Measurements from ENCODE around the gene RHBDF2. TPM values are rescaled to one million over a fixed set of nuclear protein-coding genes. Genes with fewer than 3 reads are reported as not detected.
"Not testable (repeated sequence)": the region's sequence is repeated elsewhere in the genome, so short reads cannot be mapped to it uniquely, and the experiment has no call there.

The RHBDF2 gene
- total RNA-seq, 5 donors from 2014 or later (not counting 1 experiment from before 2014, with no cell fraction given) = 35.2 to 99.0 (median 74.0) TPM

DNA sequence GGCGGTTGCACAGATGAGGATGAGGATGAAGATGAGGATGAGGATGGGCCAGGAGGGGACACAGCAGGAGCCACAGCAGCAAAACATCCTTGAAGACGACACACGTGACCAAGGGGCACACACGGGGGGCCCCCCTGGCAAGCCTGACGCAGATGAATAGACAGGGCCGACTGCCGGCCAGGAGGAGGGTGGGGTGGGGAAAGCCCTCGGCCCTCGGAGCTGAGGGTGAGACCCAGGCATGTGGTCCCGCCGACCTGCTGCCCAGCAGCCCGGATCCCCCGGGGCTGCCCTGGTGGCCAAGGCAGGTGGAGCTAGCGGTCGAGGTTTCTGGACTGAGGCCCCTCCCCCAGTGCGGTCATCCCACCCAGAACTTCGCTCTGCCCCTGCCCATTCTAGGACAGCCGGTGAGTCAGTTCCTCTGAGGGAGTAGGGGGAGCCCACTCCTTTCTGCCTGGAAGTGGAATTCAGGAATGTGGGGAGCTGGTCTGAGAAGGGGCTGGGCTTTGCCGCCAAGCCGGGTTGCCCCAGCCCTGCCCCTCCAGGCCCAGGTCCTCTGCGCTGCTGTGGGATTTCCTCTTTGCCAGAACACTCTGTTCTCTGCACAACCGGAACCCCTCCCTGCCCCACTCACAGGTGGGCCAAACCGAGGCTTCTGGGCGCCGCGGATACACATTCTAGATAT lies 26.3 kb upstream of the RHBDF2 start:
- ChIA-PET POLR2A (no interaction called here), CTCF (interaction anchor here (0.9 to 1.6 kb wide), 2 partner anchors 17 to 186 kb away, joined by 3 to 5 read pairs; no protein-coding TSS in a partner anchor)
- H3K36me3 Mint-ChIP-seq = no peaks in the 10 kb centered on the region
- peak overlapping the region; percentile 46 to 68 (median 50) for H3K4me3 Mint-ChIP-seq
- peaks cover 32 to 48% (median 35%) of the 10 kb centered on the region in 3 donors for H3K4me1 Mint-ChIP-seq
- 59% methylated on average over 13 of the region's 26 CpGs for WGBS (ENCODE audit: insufficient coverage)
- Histone ChIP-seq H3K27ac (ENCODE audit: low read length) (peak overlapping the region; percentile 71), H3K36me3 (ENCODE audit: control insufficient read depth in 2 of 2, extremely low read depth in 1 of 2, insufficient read depth in 1 of 2, low read length in 1 of 2) (no peaks in the 10 kb centered on the region), H3K27me3 (replicated peaks in 1 of 2; ENCODE audit: control insufficient read depth in 2 of 2, extremely low read depth in 1 of 2, insufficient read depth in 2 of 2, low read length in 1 of 2) (peaks cover 0 to 18% of the 10 kb centered on the region in 2 experiments), H3K4me3 (ENCODE audit: control insufficient read depth in 1 of 2, extremely low read depth in 1 of 2, low read length in 1 of 2) (peak overlapping the region in 1 of 2 donors; percentile 23), H3K9me3 (no peaks in the 10 kb centered on the region), H3K4me1 (ENCODE audit: control insufficient read depth in 1 of 2, extremely low read depth in 1 of 2, insufficient read depth in 2 of 2, low read length in 2 of 2) (peaks cover 7 to 49% of the 10 kb centered on the region in 2 experiments)
- ATAC-seq (replicated peaks in 1 of 4) (peak; percentile 78 to 86 (median 85)), DNase-seq (peak; percentile 38 to 81 (median 60))
- peak overlapping the region; percentile 73 to 82 for H3K27ac Mint-ChIP-seq
- H3K9me3 Mint-ChIP-seq = no peaks in the 10 kb centered on the region
- no peaks in the 10 kb centered on the region for H3K27me3 Mint-ChIP-seq

DNA sequence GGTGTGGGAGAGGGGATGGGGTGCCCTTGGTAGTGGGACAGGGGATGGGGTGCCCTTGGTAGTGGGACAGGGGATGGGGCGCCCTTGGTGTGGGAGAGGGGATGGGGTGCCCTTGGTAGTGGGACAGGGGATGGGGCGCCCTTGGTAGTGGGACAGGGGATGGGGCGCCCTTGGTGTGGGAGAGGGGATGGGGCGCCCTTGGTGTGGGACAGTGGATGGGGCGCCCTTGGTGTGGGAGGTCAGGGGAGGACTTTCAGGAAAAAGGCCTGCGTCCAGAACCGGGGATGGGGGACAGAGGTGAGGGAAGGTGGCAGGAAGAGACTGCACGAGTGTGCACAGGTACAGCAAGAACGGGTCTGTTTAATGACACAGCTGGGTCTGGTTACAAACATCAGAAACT lies 25.8 kb upstream of the RHBDF2 start:
- H3K4me3 ChIP-seq (ENCODE audit: control insufficient read depth in 1 of 2, extremely low read depth in 1 of 2, low read length in 1 of 2); H3K9me3 Mint-ChIP-seq; H3K36me3 Mint-ChIP-seq; H3K27me3 Mint-ChIP-seq; POLR2A ChIA-PET; H3K9me3 ChIP-seq; H3K36me3 ChIP-seq (ENCODE audit: control insufficient read depth in 2 of 2, extremely low read depth in 1 of 2, insufficient read depth in 1 of 2, low read length in 1 of 2); DNase-seq: not testable (repeated sequence)
- Histone ChIP-seq H3K4me1 (ENCODE audit: control insufficient read depth in 1 of 2, extremely low read depth in 1 of 2, insufficient read depth in 2 of 2, low read length in 2 of 2) (peaks cover 7 to 50% of the 10 kb centered on the region in 2 experiments), H3K27me3 (replicated peaks in 1 of 2; ENCODE audit: control insufficient read depth in 2 of 2, extremely low read depth in 1 of 2, insufficient read depth in 2 of 2, low read length in 1 of 2) (peaks cover 0 to 20% of the 10 kb centered on the region in 2 experiments), H3K27ac (ENCODE audit: low read length) (peak overlapping the region; percentile 71)
- ATAC-seq (replicated peaks in 1 of 4) = peak in 1 of 4 experiments; percentile 2
- CTCF ChIA-PET = interaction anchor here in 1 of 2 donors (1.6 kb wide), 1 partner anchor 186 kb away, joined by 5 read pairs; no protein-coding TSS in a partner anchor
- Mint-ChIP-seq H3K4me3 (peak overlapping the region; percentile 34 to 68 (median 50)), H3K4me1 (peaks cover 32 to 48% (median 35%) of the 10 kb centered on the region in 3 donors), H3K27ac (peak overlapping the region; percentile 73 to 82)
- WGBS (ENCODE audit: insufficient coverage) = 84% methylated on average over 9 of the region's 9 CpGs

DNA sequence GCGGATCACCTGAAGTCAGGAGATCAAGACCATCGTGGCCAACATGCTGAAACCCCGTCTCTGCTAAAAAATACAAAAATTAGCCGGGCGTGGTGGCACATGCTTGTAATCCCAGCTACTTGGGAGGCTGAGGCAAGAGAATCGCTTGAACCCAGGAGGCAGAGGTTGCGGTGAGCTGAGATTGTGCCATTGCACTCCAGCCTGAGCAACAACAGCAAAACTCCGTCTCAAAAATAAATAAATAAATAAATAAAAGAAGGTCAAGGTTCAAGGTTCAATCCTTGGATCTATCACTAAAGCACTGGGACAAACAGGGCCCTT lies 24.2 kb upstream of the RHBDF2 start:
- not testable (repeated sequence) for H3K9me3 ChIP-seq; H3K27ac ChIP-seq (ENCODE audit: low read length); H3K27ac Mint-ChIP-seq; H3K4me3 ChIP-seq (ENCODE audit: control insufficient read depth in 1 of 2, extremely low read depth in 1 of 2, low read length in 1 of 2); H3K9me3 Mint-ChIP-seq; DNase-seq; H3K36me3 Mint-ChIP-seq; ATAC-seq (replicated peaks in 1 of 4); H3K36me3 ChIP-seq (ENCODE audit: control insufficient read depth in 2 of 2, extremely low read depth in 1 of 2, insufficient read depth in 1 of 2, low read length in 1 of 2); H3K4me3 Mint-ChIP-seq; H3K27me3 Mint-ChIP-seq
- 96% methylated on average over 4 of the region's 8 CpGs for WGBS (ENCODE audit: insufficient coverage)
- ChIA-PET POLR2A (interaction anchor here in 1 of 2 donors (0.7 kb wide), 1 partner anchor 37 kb away, joined by 4 read pairs; no protein-coding TSS in a partner anchor), CTCF (interaction anchor here in 1 of 2 donors (3.3 kb wide), 1 partner anchor 21 kb away, joined by 13 read pairs; no protein-coding TSS in a partner anchor)
- Histone ChIP-seq H3K4me1 (ENCODE audit: control insufficient read depth in 1 of 2, extremely low read depth in 1 of 2, insufficient read depth in 2 of 2, low read length in 2 of 2) (peaks cover 7 to 46% of the 10 kb centered on the region in 2 experiments), H3K27me3 (replicated peaks in 1 of 2; ENCODE audit: control insufficient read depth in 2 of 2, extremely low read depth in 1 of 2, insufficient read depth in 2 of 2, low read length in 1 of 2) (peaks cover 0 to 18% of the 10 kb centered on the region in 2 experiments)
- peaks cover 32 to 41% (median 34%) of the 10 kb centered on the region in 3 donors for H3K4me1 Mint-ChIP-seq

DNA sequence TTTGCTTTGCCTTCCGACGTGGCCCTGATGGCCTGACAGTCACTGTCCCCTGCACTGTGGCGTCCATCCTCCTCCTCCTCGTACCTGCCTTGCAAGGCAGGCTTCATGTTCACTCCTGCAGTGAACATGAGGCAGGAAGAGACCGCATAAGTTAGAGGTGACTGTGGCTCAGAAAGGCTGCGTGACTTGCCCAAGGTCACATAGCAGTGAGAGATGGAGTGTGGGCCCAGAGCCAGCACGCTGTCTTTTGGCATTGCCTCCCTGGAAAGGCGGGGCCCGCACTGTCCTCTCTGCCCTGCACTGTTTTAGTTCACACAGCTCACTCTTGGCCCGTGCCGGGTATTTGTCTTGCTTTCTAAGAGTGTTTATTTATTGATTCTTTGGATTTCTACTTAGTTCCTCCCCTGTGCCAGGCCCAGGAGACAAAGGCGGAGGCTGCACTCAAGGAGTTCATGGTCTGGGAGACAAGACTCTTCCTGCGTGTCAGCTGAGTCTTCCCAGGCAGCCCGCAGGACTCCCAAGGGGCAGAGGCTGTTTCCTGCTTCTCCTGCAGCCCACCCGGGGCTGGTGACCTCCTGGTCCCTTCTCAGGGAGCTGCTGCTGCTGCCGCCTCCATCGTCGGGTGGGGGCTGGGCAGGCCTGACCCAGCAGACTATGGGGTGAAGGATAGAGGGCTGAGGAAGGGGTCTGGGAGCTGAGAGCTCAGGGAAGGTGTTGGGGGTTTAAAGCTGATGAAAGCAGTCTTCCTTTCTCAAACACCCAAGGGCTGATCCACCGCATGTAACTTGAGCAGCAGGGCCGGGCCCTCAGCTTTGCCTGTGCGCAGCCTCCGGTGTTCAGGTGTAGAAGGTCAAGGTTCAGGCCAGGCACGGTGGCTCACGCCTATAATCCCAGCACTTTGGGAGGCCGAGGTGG lies 23.6 kb upstream of the RHBDF2 start:
- H3K4me3 Mint-ChIP-seq = no peak overlapping the region
- CTCF ChIA-PET = interaction anchor here (0.6 to 3.3 kb wide), 4 partner anchors 21 to 415 kb away, joined by 3 to 13 read pairs (median 8); no protein-coding TSS in a partner anchor
- 88% methylated on average over 20 of the region's 25 CpGs for WGBS (ENCODE audit: insufficient coverage)
- Histone ChIP-seq H3K9me3 (no peaks in the 10 kb centered on the region), H3K4me1 (ENCODE audit: control insufficient read depth in 1 of 2, extremely low read depth in 1 of 2, insufficient read depth in 2 of 2, low read length in 2 of 2) (peaks cover 7 to 40% of the 10 kb centered on the region in 2 experiments), H3K36me3 (ENCODE audit: control insufficient read depth in 2 of 2, extremely low read depth in 1 of 2, insufficient read depth in 1 of 2, low read length in 1 of 2) (no peaks in the 10 kb centered on the region), H3K4me3 (ENCODE audit: control insufficient read depth in 1 of 2, extremely low read depth in 1 of 2, low read length in 1 of 2) (no peak overlapping the region), H3K27me3 (replicated peaks in 1 of 2; ENCODE audit: control insufficient read depth in 2 of 2, extremely low read depth in 1 of 2, insufficient read depth in 2 of 2, low read length in 1 of 2) (peaks cover 0 to 18% of the 10 kb centered on the region in 2 experiments), H3K27ac (ENCODE audit: low read length) (no peak overlapping the region)
- peak overlapping the region; percentile 47 to 52 for H3K27ac Mint-ChIP-seq
- H3K4me1 Mint-ChIP-seq = peaks cover 30 to 37% (median 32%) of the 10 kb centered on the region in 3 donors
- H3K27me3 Mint-ChIP-seq = no peaks in the 10 kb centered on the region
- no peak for ATAC-seq (replicated peaks in 1 of 4)
- no peak for DNase-seq
- H3K36me3 Mint-ChIP-seq = no peaks in the 10 kb centered on the region
- POLR2A ChIA-PET = no interaction called here
- no peaks in the 10 kb centered on the region for H3K9me3 Mint-ChIP-seq

DNA sequence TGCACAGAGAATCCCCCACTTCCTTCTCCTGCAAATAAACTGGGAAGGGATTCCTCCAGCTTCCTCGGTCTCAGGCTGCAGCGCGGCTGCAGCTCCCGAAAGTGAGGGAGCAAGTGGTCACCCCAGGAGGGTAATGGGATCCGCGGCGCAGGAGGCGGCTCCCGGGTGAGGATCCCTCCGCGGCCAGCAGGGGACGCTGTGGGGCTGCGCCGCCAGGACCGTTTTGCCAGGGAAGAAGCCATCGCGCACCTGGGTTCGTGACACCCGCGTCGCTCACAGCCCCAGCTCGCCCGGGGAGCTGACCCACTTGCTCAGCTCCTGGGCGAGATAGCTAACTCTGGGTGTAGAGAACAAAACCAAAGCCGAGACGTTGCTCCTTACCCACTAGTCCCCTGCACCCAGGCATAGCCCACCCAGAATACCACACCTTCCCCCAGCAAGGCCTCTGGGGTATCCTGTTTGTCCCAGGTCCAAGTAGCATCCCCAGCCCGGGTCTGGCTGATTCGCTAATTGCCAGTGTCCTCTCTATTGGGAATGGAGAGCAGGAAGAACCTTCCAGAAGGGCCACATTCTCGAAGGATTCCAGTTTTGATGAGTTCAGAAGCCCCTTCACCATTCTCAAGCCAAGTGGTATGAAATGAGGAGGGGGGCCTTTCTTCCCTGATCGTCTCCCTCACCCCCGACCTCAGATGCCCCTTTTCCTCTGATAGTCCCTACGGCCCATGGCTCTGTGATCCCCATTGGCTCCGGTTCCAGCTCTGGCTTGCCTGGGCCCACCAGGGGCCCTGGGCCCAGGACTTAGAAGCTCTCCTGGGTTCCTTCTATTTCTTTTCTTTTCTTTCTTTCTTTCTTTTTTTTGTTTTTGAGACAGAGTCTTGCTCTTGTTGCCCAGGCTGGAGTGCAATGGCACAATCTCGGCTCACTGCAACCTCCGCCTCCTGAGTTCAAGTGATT lies 22.1 kb upstream of the RHBDF2 start:
- DNase-seq (peak; percentile 44 to 92 (median 77)), ATAC-seq (replicated peaks in 1 of 4) (peak; percentile 74 to 85 (median 82))
- Mint-ChIP-seq H3K4me3 (peak overlapping the region; percentile 36 to 59 (median 43)), H3K27ac (peak overlapping the region; percentile 87 to 88), H3K36me3 (no peaks in the 10 kb centered on the region), H3K9me3 (no peaks in the 10 kb centered on the region), H3K27me3 (no peaks in the 10 kb centered on the region), H3K4me1 (peaks cover 22 to 44% (median 35%) of the 10 kb centered on the region in 3 donors)
- Histone ChIP-seq H3K27me3 (replicated peaks in 1 of 2; ENCODE audit: control insufficient read depth in 2 of 2, extremely low read depth in 1 of 2, insufficient read depth in 2 of 2, low read length in 1 of 2) (peaks cover 0 to 12% of the 10 kb centered on the region in 2 experiments), H3K4me1 (ENCODE audit: control insufficient read depth in 1 of 2, extremely low read depth in 1 of 2, insufficient read depth in 2 of 2, low read length in 2 of 2) (peaks cover 2 to 38% of the 10 kb centered on the region in 2 experiments), H3K36me3 (ENCODE audit: control insufficient read depth in 2 of 2, extremely low read depth in 1 of 2, insufficient read depth in 1 of 2, low read length in 1 of 2) (no peaks in the 10 kb centered on the region), H3K27ac (ENCODE audit: low read length) (no peak overlapping the region), H3K9me3 (no peaks in the 10 kb centered on the region), H3K4me3 (ENCODE audit: control insufficient read depth in 1 of 2, extremely low read depth in 1 of 2, low read length in 1 of 2) (no peak overlapping the region)
- ChIA-PET POLR2A (no interaction called here), CTCF (interaction anchor here (0.5 to 3.3 kb wide), 17 partner anchors 11 to 343 kb away, joined by 3 to 13 read pairs (median 3); no protein-coding TSS in a partner anchor)
- WGBS (ENCODE audit: insufficient coverage) = 2% methylated on average over 25 of the region's 35 CpGs

Data from T-cell (primary cell).